ENCODE results near the gene PRKCI. TPM values are rescaled to one million over a fixed set of nuclear protein-coding genes. Genes with fewer than 3 reads are reported as not detected.

Gene PRKCI
- total and polyA plus RNA-seq, 9 of the 15 experiments (the other 6 are each of a cell fraction or from before 2014, with no cell fraction given), result 10.5 to 43.2 (median 31.4) TPM

DNA sequence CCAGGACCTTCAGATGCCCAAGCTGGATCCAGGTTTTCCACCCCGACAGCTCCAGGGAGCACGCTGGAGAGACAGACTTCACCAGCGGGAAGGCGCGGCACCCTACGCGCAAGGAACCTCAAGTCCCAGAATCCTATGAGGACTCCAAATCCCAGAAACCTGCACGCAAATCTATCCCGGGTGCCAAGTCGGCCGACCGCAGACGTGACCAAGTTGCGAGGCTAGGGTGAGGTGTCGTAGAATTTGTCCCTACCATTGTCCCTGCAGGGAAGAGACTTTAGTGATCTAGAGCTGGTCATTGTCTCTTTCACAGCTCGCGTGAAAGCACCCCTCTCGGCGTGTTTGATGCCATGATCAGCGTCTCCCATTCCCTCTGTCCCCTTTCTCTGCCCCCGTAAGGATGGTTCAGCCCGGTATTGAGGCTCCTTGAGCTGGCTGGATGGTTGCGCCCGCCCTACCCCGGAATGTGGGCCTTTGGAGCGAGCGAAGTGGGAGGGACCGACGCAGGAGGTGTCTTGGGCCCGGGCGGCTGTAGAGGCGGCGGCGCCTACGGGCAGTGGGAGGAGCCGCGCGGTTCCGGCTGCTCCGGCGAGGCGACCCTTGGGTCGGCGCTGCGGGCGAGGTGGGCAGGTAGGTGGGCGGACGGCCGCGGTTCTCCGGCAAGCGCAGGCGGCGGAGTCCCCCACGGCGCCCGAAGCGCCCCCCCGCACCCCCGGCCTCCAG lies at the start of gene PRKCI (continued):
- TF ChIP-seq, protein P1, sequence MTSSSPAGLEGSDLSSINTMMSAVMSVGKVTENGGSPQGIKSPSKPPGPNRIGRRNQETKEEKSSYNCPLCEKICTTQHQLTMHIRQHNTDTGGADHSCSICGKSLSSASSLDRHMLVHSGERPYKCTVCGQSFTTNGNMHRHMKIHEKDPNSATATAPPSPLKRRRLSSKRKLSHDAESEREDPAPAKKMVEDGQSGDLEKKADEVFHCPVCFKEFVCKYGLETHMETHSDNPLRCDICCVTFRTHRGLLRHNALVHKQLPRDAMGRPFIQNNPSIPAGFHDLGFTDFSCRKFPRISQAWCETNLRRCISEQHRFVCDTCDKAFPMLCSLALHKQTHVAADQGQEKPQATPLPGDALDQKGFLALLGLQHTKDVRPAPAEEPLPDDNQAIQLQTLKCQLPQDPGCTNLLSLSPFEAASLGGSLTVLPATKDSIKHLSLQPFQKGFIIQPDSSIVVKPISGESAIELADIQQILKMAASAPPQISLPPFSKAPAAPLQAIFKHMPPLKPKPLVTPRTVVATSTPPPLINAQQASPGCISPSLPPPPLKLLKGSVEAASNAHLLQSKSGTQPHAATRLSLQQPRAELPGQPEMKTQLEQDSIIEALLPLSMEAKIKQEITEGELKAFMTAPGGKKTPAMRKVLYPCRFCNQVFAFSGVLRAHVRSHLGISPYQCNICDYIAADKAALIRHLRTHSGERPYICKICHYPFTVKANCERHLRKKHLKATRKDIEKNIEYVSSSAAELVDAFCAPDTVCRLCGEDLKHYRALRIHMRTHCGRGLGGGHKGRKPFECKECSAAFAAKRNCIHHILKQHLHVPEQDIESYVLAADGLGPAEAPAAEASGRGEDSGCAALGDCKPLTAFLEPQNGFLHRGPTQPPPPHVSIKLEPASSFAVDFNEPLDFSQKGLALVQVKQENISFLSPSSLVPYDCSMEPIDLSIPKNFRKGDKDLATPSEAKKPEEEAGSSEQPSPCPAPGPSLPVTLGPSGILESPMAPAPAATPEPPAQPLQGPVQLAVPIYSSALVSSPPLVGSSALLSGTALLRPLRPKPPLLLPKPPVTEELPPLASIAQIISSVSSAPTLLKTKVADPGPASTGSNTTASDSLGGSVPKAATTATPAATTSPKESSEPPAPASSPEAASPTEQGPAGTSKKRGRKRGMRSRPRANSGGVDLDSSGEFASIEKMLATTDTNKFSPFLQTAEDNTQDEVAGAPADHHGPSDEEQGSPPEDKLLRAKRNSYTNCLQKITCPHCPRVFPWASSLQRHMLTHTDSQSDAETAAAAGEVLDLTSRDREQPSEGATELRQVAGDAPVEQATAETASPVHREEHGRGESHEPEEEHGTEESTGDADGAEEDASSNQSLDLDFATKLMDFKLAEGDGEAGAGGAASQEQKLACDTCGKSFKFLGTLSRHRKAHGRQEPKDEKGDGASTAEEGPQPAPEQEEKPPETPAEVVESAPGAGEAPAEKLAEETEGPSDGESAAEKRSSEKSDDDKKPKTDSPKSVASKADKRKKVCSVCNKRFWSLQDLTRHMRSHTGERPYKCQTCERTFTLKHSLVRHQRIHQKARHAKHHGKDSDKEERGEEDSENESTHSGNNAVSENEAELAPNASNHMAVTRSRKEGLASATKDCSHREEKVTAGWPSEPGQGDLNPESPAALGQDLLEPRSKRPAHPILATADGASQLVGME (CRISPR knock-in tag; IDR thresholded peaks at IDR 0.05), result no peak
- TF ChIP-seq OTX1 (CRISPR knock-in tag; IDR thresholded peaks at IDR 0.05), result peak; percentile 77; the same call in 1 of the 2 replicates
- TF ChIP-seq, protein P2, sequence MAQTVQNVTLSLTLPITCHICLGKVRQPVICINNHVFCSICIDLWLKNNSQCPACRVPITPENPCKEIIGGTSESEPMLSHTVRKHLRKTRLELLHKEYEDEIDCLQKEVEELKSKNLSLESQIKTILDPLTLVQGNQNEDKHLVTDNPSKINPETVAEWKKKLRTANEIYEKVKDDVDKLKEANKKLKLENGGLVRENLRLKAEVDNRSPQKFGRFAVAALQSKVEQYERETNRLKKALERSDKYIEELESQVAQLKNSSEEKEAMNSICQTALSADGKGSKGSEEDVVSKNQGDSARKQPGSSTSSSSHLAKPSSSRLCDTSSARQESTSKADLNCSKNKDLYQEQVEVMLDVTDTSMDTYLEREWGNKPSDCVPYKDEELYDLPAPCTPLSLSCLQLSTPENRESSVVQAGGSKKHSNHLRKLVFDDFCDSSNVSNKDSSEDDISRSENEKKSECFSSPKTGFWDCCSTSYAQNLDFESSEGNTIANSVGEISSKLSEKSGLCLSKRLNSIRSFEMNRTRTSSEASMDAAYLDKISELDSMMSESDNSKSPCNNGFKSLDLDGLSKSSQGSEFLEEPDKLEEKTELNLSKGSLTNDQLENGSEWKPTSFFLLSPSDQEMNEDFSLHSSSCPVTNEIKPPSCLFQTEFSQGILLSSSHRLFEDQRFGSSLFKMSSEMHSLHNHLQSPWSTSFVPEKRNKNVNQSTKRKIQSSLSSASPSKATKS (CRISPR knock-in tag; IDR thresholded peaks at IDR 0.05), result no peak
- peak; percentile 53 to 100; a peak in 3 of 4 replicates for TF ChIP-seq NONO (IDR thresholded peaks at IDR 0.05; ENCODE audit: low read depth in 2 of 2, low read length in 1 of 2)
- no peak for TF ChIP-seq ZNF57 (CRISPR knock-in tag; IDR thresholded peaks at IDR 0.05)
- TF ChIP-seq ZFX (CRISPR knock-in tag; IDR thresholded peaks at IDR 0.05), result peak; percentile 93
- no peak for TF ChIP-seq SRSF7 (optimal IDR thresholded peaks at IDR 0.05; ENCODE audit: low read depth, low read length)
- no peak for TF ChIP-seq SETDB1 (IDR thresholded peaks at IDR 0.05; ENCODE audit: low read length)
- TF ChIP-seq DPF2 (IDR thresholded peaks at IDR 0.05), result no peak
- TF ChIP-seq TFAM (CRISPR knock-in tag; conservative IDR thresholded peaks at IDR 0.05), result no peak
- TF ChIP-seq SP2 (IDR thresholded peaks at IDR 0.05; ENCODE audit: extremely low read depth, low read depth, low read length, poor library complexity, severe bottlenecking), result no peak
- TF ChIP-seq GTF2A2 (tag; IDR thresholded peaks at IDR 0.05), result no peak
- peak; percentile 31; the same call in 1 of the 2 replicates for TF ChIP-seq CREB1 (IDR thresholded peaks at IDR 0.05)
- peak; percentile 37; the same call in 1 of the 2 replicates for TF ChIP-seq CREB1 (CRISPR knock-in tag; IDR thresholded peaks at IDR 0.05)
- TF ChIP-seq, protein P3, sequence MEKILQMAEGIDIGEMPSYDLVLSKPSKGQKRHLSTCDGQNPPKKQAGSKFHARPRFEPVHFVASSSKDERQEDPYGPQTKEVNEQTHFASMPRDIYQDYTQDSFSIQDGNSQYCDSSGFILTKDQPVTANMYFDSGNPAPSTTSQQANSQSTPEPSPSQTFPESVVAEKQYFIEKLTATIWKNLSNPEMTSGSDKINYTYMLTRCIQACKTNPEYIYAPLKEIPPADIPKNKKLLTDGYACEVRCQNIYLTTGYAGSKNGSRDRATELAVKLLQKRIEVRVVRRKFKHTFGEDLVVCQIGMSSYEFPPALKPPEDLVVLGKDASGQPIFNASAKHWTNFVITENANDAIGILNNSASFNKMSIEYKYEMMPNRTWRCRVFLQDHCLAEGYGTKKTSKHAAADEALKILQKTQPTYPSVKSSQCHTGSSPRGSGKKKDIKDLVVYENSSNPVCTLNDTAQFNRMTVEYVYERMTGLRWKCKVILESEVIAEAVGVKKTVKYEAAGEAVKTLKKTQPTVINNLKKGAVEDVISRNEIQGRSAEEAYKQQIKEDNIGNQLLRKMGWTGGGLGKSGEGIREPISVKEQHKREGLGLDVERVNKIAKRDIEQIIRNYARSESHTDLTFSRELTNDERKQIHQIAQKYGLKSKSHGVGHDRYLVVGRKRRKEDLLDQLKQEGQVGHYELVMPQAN (IDR thresholded peaks at IDR 0.05; ENCODE audit: borderline replicate concordance), result no peak

All from K562 (cell line).